Gastrocnemius medialis (tissue), 4 donors: ENCODE data around the gene CELF3. TPM values are rescaled to one million over a fixed set of nuclear protein-coding genes. Genes with fewer than 3 reads are reported as not detected.

Source experiments
- ATAC-seq, 2 donors: fragments of 150-250 bp; one replicate each; pipeline ENCODE4 v1.9.1; 2016
- DNase-seq, 2 donors: peaks; one replicate each; pipeline ENCODE4 v3.0.0-alpha.2; 2019
- H3K27ac ChIP-seq, 4 donors: fragments of 200-600 bp; sonication (generic); 1 replicate in 1 of 4; 2 replicates in 3 of 4; pipeline ENCODE4 v1.5.1; 2016 to 2018; ENCODE audit warnings: mild to moderate bottlenecking in 2 of 4, moderate library complexity in 1 of 4
- H3K27me3 ChIP-seq, 3 donors: fragments of 200-600 bp; sonication (generic) in 2 of 3; 1 replicate in 1 of 3; 2 replicates in 2 of 3; pipeline versions ENCODE4 v1.5.1 to v1.6.0; 2016 to 2019; ENCODE audit warnings: mild to moderate bottlenecking in 1 of 3, moderate library complexity in 1 of 3
- H3K36me3 ChIP-seq, 2 donors: fragments of 200-600 bp; sonication (generic) in 1 of 2; one replicate each; pipeline ENCODE4 v1.5.1; 2017 to 2018
- H3K4me1 ChIP-seq, 2 donors: fragments of 200-600 bp; sonication (generic) in 1 of 2; one replicate each; pipeline ENCODE4 v1.5.1; 2016 to 2017; ENCODE audit warnings: mild to moderate bottlenecking in 2 of 2
- H3K4me3 ChIP-seq, 4 donors: fragments of 200-600 bp; sonication (generic) in 3 of 4; 1 replicate in 1 of 4; 2 replicates in 3 of 4; pipeline ENCODE4 v1.5.1; 2016 to 2019; ENCODE audit warnings: mild to moderate bottlenecking in 2 of 4
- H3K9me3 ChIP-seq, 3 donors: fragments of 200-600 bp; sonication (generic) in 2 of 3; 1 replicate in 1 of 3; 2 replicates in 2 of 3; pipeline ENCODE4 v1.5.1; 2016 to 2019
- POLR2A ChIP-seq, 2 donors: fragments of 450-650 bp; IDR thresholded peaks; one replicate each; pipeline ENCODE4 v1.6.1; 2017; ENCODE audit warnings: antibody characterized with exemption in 2 of 2, mild to moderate bottlenecking in 2 of 2, moderate library complexity in 2 of 2
- in situ Hi-C, 4 donors: fragments of 200-750 bp; cut with MboI; loops; one replicate each; pipeline versions ENCODE4 v1.15.0 to v1.8.0; 2017; ENCODE audit warnings: low sequenced_read_pairs in 4 of 4
- intact Hi-C: fragments of 100-400 bp; cut with DNase I; formaldehyde crosslinking; loops from one replicate; pipeline ENCODE4 v1.15.1; 2023; ENCODE audit warnings: low total_unique reads
- total RNA-seq, 4 donors: library from RNA; depleted of rRNA; stranded (reverse); fragments of >200 nt; gene quantifications; one replicate each; pipeline versions ENCODE4 v1.1.0 to v1.2.3, GENCODE V29; 2016
- TF ChIP-seq, protein P1 (sequence below), 5 experiments: fragments of 450-650 bp in 3 of 5; fragments of 200-600 bp in 2 of 5; sonication (generic) in 2 of 5; IDR thresholded peaks in 4 of 5; conservative IDR thresholded peaks in 1 of 5; 1 replicate in 4 of 5; 2 replicates in 1 of 5; pipeline ENCODE4 v1.5.1; 2016 to 2019; ENCODE audit warnings: antibody characterized with exemption in 5 of 5, mild to moderate bottlenecking in 3 of 5, moderate library complexity in 3 of 5

CELF3 gene
- total RNA-seq, 4 donors from 2014 or later, result not detected

DNA sequence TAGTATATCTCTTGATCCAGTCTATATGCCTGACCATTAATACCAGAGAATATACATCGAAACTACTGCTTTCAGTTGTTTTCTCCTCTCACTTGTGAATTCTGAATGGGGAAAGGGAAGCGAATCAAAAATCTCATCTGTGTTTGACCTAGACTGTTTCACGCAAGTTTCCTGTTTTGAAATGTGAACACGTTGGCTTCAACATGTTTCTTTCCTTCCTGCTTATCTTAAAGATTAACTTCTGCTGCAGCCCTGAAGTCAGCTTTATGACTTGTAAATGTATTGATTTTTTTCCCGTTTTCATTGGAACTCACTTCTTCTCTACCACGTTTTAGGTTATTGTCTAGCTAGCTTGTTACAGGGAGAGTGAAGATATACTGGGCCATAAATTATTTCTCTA is 54.9 kb downstream of the CELF3 start:
- intact Hi-C loops (no loop called here), in situ Hi-C loops (no loop called here)
- Histone ChIP-seq H3K4me1 (peaks cover 11 to 24% of the 10 kb centered on the region in 2 donors), H3K4me3 (no peak overlapping the region), H3K9me3 (no peaks in the 10 kb centered on the region), H3K27me3 (no peaks in the 10 kb centered on the region), H3K36me3 (peaks cover 0 to 38% of the 10 kb centered on the region in 2 donors), H3K27ac (no peak overlapping the region)
- TF ChIP-seq, protein P1, sequence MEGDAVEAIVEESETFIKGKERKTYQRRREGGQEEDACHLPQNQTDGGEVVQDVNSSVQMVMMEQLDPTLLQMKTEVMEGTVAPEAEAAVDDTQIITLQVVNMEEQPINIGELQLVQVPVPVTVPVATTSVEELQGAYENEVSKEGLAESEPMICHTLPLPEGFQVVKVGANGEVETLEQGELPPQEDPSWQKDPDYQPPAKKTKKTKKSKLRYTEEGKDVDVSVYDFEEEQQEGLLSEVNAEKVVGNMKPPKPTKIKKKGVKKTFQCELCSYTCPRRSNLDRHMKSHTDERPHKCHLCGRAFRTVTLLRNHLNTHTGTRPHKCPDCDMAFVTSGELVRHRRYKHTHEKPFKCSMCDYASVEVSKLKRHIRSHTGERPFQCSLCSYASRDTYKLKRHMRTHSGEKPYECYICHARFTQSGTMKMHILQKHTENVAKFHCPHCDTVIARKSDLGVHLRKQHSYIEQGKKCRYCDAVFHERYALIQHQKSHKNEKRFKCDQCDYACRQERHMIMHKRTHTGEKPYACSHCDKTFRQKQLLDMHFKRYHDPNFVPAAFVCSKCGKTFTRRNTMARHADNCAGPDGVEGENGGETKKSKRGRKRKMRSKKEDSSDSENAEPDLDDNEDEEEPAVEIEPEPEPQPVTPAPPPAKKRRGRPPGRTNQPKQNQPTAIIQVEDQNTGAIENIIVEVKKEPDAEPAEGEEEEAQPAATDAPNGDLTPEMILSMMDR (IDR thresholded peaks at IDR 0.05 in 4 of 5, conservative IDR thresholded peaks at IDR 0.05 in 1 of 5), result no peak
- no peak for TF ChIP-seq POLR2A (IDR thresholded peaks at IDR 0.05)
- no peak for DNase-seq
- no peak for ATAC-seq

DNA sequence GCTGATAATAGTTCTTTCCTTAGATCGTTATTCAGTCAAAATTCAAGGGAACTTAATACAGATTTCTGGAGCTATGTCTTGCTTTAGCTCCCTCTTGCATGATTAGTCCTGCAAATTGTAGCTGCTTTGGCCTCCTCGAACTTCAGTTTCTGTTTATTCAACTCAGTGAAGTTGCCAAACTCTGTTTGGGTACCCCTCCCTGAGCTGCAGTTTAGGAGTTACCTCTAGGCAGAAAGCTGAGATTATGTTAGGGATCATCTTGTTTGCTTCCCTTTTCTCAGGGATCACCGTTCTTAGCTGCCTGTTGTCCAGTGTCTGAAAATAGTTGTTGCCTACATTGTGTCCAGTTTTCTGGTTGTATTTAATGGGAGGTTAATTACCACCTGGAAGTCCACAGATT is 61.2 kb downstream of the CELF3 start:
- intact Hi-C loops, result no loop called here
- no peak overlapping the region for H3K27ac ChIP-seq
- peaks cover 0 to 13% of the 10 kb centered on the region in 2 donors for H3K4me1 ChIP-seq

DNA sequence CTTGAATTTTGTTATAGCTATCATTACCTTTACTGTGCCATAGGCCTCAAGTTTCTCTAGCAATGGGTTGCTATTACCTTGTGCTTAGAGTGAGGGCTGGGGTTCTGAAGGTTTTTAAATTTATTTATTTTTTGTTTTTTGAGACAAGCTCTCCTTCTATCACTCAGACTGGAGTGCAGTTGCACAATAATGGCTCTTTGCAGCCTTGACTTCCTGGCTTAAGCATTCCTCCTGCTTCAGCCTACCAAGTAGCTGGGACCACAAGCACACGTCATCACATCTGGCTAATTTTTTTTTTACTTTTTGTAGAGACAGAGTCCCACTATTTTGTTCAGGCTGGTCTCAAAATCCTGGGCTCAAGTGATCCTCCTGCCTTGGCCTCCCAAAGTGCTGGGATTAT is 63.2 kb downstream of the CELF3 start:
- TF ChIP-seq POLR2A (IDR thresholded peaks at IDR 0.05), result no peak
- TF ChIP-seq, protein P1 (IDR thresholded peaks at IDR 0.05 in 4 of 5, conservative IDR thresholded peaks at IDR 0.05 in 1 of 5), result no peak
- H3K4me3 ChIP-seq, result no peak overlapping the region
- peak overlapping the region in 1 of 4 donors; percentile 21 for H3K27ac ChIP-seq

More for the DNA sequence above, 61.2 kb downstream of the CELF3 start:
- peaks cover 0 to 22% of the 10 kb centered on the region in 2 donors for H3K36me3 ChIP-seq
- H3K27me3 ChIP-seq, result no peaks in the 10 kb centered on the region
- no peak for TF ChIP-seq POLR2A (IDR thresholded peaks at IDR 0.05)
- TF ChIP-seq, protein P1 (IDR thresholded peaks at IDR 0.05 in 4 of 5, conservative IDR thresholded peaks at IDR 0.05 in 1 of 5), result no peak
- in situ Hi-C loops, result no loop called here
- DNase-seq, result no peak
- H3K9me3 ChIP-seq, result no peaks in the 10 kb centered on the region
- no peak for ATAC-seq
- no peak overlapping the region for H3K4me3 ChIP-seq

More for the DNA sequence above, 63.2 kb downstream of the CELF3 start:
- H3K27me3 ChIP-seq, result no peaks in the 10 kb centered on the region
- no peaks in the 10 kb centered on the region for H3K9me3 ChIP-seq
- DNase-seq, result no peak
- intact Hi-C loops, result no loop called here
- peaks cover 0 to 13% of the 10 kb centered on the region in 2 donors for H3K4me1 ChIP-seq
- peaks cover 0 to 6% of the 10 kb centered on the region in 2 donors for H3K36me3 ChIP-seq
- ATAC-seq, result no peak
- in situ Hi-C loops, result no loop called here

Other genes starting within 250 kb of the CELF3 start
- gene CGN, start 205.4 kb downstream of the CELF3 start, total RNA-seq, result under 1 TPM in 2 of 4 donors, not detected in 2; 0.34 to 0.78 TPM
- gene TUFT1, start 176.5 kb downstream of the CELF3 start, total RNA-seq, result 1 to 10 TPM; 1.2 to 4.0 (median 2.7) TPM
- gene SNX27, start 104.8 kb downstream of the CELF3 start, total RNA-seq, result 10 to 100 TPM; 37.0 to 43.7 (median 40.9) TPM
- not detected for gene RIIAD1, start 4.7 kb upstream of the CELF3 start, total RNA-seq
- gene MRPL9, start 46.7 kb upstream of the CELF3 start, total RNA-seq, result 10 to 100 TPM; 61.4 to 74.7 (median 65.6) TPM
- gene TDRKH, start 73.7 kb upstream of the CELF3 start, total RNA-seq, result 1 to 10 TPM; 3.9 to 8.3 (median 4.6) TPM
- gene LINGO4, start 88.6 kb upstream of the CELF3 start, total RNA-seq, result 10 to 100 TPM in 2 of 4 donors, 1 to 10 TPM in 2; 4.2 to 24.5 (median 14.3) TPM
- 100 to 1,000 TPM in 3 of 4 donors, 10 to 100 TPM in 1; 61.3 to 251 (median 163) TPM for gene RORC, start 115.0 kb upstream of the CELF3 start, total RNA-seq
- not detected for gene C2CD4D, start 123.0 kb upstream of the CELF3 start, total RNA-seq
- not detected for gene THEM5, start 136.9 kb upstream of the CELF3 start, total RNA-seq
- gene THEM4, start 192.7 kb upstream of the CELF3 start, total RNA-seq, result 10 to 100 TPM in 1 of 4 donors, 1 to 10 TPM in 3; 7.7 to 21.8 (median 9.6) TPM